ENCODE data around the gene ITGB2.
A peak's percentile ranks its signal among the peaks of the same experiment; 100 is the strongest.

Gene ITGB2

GRCh38 chr21:44940116-44940631, 19.5 kb upstream of the ITGB2 start:
- peak; percentile 21 for DNase-seq (ENCODE audit: low read depth)

DNA sequence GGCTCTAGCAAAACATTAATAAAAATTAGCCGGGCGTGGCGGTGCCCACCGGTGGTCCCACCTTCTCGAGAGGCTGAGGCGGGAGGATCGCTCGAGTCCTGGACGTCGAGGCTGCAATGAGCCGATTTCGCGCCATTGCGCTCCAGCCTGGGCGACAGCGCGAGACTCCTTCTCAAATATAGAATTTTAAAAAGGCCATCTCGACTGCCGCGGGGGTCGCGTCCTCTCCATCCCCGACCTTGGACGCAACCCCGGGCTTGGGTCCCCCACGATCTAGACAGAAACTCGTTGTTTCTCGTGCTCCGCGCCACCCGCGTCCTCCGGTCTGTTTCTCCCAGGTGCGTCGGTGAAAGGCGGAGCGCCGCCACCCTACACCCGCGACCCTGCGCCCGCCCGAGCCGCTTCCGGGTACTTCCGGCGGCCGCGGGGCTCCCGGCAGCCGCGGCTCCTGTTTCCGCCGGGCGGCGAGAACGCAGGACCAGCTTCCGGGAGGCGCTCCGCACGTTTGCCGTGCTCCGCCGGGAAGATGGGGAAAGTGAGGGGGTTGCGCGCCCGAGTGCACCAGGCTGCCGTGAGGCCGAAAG, 18.9 kb upstream of the ITGB2 start, which contains the start of gene SLX9:
TSS of gene SLX9 (plus strand) at position 498 of the 584 bp plus-strand sequence. CDS start at position 527, 29 bp downstream.
- DNase-seq (ENCODE audit: low read depth), result peak; percentile 72

- DNase-seq (ENCODE audit: low read depth), result no peak
Measured at GRCh38 chr21:44938772-44939531, 18.3 kb upstream of the ITGB2 start.

DNA sequence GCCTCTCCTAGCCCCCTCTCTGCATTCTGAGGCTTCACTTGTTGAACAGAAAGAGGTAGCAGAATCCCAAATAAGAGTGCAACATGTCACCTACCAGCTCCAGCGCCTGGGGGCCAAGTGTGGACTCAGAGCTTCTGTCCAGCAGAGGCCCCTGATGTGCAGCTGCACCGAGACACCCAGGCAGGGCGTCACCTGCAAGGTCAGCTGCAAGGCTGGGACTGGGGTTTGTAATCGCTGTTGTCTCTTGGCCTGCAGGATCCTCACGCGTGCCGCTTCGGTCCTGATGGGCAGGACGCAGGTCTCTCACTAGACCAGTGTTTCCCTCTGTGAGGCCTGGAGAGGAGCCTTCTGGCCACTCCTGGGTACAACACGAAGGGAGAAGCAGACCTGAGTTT, 14.8 kb upstream of the ITGB2 start:
- DNase-seq (ENCODE audit: low read depth), result no peak

- no peak for DNase-seq (ENCODE audit: low read depth)
Measured at GRCh38 chr21:44934797-44935532, 14.3 kb upstream of the ITGB2 start.

DNA sequence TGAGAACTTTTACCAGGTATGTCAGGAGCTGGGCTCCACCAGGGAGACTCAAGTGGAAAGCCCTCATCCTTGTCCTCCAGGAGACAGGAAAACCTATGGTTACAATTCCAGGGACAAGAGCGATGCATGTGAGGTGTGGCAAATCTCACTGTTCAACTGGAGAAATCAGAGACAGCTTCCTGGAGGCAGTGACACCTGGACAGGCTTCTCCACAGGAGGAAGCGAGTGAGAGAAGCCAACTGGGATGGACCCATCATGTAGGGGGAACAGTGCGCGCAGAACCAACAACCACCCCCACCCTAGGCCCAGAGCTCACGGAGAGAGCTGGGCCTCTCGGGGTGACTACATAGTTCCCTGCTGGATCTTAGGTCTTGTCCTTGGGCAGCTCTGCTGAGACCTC, 13.6 kb upstream of the ITGB2 start:
- no peak for DNase-seq (ENCODE audit: low read depth)

GRCh38 chr21:44933918-44934260, 13.2 kb upstream of the ITGB2 start:
- DNase-seq (ENCODE audit: low read depth), result no peak

- DNase-seq (ENCODE audit: low read depth), result no peak
Measured at GRCh38 chr21:44933199-44933917, 12.7 kb upstream of the ITGB2 start.

- DNase-seq (ENCODE audit: low read depth), result no peak
Measured at GRCh38 chr21:44932408-44933181, 11.9 kb upstream of the ITGB2 start.

GRCh38 chr21:44931501-44932407, 11.1 kb upstream of the ITGB2 start:
- DNase-seq (ENCODE audit: low read depth), result no peak

GRCh38 chr21:44931137-44931500, 10.4 kb upstream of the ITGB2 start:
- DNase-seq (ENCODE audit: low read depth), result peak; percentile 40

GRCh38 chr21:44930543-44930981, 9.9 kb upstream of the ITGB2 start:
- DNase-seq (ENCODE audit: low read depth), result no peak

DNA sequence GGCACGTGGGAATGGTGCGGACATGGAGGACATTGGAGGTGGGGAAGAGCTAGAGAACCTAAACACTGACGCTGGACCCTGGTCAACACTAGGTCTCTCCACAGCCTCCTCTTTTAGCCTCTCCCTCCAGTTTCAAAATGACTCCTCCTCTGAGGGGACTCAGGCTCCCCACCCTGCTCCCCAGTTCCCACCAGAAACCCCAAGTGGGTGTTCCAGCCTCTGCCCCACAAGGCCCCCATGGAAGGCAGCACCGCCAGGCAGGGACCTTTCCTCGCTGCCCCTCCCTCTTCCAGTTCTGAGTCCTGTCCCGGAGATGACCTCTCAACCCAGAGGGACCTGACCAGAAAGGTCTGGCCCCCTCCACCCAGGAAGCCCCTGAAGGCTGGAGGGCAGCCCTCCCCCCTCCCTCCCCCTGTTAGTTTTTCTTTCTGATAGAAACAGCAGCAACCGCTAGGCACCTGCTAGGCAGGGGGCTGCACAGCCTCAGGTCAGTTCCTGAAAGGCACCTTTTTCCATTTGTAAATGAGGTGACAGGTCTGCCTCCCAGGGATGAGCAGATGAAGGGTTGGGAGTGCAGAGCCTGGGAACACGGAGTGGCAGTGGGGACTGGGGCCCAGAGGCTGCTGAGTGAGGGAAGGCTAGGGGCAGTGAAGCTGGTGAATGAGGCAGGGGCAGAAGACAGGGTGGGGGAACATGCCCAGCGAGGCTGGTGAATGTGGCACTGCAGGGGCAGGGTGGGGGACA, 9.3 kb upstream of the ITGB2 start:
- no peak for DNase-seq (ENCODE audit: low read depth)

DNA sequence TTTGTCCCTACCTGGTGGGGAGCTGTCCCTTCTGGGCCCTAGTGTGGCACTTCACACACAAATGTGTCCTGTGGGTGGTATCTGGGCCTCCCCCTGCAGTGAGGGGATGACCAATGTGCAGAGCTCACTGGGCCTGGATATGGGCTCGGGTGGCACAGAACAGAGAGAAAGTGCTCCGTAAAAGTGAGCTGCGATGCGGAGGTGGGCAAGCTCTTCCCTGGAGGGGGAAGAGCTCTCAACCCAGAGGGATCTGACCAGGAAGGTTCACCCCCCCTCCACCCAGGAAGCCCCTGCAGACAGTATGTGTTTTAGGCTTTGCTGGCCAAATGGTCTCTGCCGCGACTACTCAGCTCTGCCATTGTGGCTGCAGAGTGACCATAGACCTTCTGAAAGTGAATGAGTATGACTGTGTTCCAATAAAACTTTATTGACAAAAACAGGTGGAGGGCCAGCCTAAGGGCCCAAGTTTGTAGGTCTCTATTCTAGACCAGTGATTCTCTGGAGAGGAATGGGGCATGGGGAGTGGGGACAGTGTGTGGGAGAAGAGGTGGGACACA, 8.6 kb upstream of the ITGB2 start:
- DNase-seq (ENCODE audit: low read depth), result no peak

DNA sequence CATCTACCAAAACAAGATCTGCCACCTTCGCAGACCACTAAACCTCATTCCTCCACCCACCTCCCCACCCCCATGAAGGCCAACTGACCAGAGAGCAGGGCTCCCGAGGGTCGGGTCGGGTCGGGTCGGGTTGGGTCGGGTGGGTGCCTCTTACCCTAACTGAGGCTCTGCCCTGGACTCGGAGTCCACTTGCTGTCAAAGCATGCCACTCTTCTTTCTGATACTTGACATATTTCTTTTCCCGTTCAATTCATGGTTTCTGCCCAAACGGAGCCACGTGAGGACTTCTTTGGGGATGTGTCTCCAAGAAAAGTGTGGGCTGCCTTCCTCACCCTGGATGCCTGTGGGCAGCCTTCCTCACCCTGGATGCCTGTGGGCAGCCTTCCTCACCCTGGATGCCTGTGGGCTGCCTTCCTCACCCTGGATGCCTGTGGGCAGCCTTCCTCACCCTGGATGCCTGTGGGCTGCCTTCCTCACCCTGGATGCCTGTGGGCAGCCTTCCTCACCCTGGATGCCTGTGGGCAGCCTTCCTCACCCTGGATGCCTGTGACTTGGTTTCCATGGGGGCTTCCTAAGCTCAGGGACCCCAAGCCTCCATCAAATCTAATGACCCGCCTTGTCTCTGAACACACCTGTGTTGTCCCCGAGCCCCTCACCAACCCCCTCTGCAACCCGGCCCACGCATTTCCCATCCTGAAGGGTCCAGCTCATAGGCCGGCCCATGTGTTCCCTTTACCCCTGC, 8.0 kb upstream of the ITGB2 start:
- DNase-seq (ENCODE audit: low read depth), result peak; percentile 82

DNA sequence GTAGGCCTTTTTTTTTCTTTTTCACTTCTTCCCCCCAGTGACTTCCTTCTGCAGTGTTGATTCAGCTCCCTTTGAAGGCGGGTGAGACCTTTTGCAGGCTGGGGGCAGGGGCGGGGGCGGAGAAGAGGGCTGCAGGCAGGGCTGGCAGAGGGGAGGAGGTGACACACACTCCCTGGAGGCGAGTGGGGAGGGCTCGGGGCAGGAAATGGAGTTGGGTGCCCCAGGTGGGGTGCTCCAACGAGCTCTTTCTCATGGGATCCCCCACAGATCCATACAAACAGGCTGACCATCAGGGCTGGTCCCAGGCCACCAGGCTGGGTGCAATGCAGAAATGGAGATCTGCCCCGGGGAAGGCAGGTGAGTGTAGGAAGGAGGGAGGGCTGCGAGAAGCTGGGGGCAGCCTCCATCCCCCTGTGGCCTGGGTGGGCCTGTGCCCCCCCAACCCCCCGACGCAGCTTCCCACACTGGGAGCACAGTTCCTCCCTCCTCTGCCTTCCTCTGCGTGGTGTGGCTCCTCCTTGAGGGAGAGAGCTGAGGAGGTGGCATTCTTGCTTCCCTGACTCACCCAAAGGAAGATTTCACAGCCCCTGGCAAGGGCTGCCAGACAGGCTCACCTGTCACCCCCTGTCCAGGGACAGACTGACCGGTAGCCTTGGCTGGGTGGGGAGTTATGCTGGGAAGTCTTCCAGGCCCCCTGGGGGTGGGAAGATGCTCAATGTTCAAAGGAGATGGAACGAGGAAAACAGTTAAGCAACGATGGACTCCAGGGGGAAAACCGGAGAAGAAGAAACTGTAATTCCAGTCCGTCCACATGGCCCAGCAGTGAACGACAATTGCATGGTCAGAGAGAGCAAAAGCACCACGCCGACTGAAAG, 7.1 kb upstream of the ITGB2 start:
- peak; percentile 63 for DNase-seq (ENCODE audit: low read depth)

- DNase-seq (ENCODE audit: low read depth), result no peak
Measured at GRCh38 chr21:44927259-44927586, 6.5 kb upstream of the ITGB2 start.

All from EH (cell line).